GM12801 (cell line): Measurements from ENCODE around the gene ABCG4.

Source experiments
- TF ChIP-seq, protein P1 (sequence below): IDR thresholded peaks from one replicate; pipeline ENCODE4 v1.5.1; 2011; ENCODE audit warnings: control low read depth; ENCODE audit not compliant: insufficient read length; ENCODE audit errors: extremely low read depth

ABCG4 gene

GRCh38 chr11:119202554-119202953, 53.7 kb downstream of the ABCG4 start:
- TF ChIP-seq, protein P1, sequence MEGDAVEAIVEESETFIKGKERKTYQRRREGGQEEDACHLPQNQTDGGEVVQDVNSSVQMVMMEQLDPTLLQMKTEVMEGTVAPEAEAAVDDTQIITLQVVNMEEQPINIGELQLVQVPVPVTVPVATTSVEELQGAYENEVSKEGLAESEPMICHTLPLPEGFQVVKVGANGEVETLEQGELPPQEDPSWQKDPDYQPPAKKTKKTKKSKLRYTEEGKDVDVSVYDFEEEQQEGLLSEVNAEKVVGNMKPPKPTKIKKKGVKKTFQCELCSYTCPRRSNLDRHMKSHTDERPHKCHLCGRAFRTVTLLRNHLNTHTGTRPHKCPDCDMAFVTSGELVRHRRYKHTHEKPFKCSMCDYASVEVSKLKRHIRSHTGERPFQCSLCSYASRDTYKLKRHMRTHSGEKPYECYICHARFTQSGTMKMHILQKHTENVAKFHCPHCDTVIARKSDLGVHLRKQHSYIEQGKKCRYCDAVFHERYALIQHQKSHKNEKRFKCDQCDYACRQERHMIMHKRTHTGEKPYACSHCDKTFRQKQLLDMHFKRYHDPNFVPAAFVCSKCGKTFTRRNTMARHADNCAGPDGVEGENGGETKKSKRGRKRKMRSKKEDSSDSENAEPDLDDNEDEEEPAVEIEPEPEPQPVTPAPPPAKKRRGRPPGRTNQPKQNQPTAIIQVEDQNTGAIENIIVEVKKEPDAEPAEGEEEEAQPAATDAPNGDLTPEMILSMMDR = no peak

DNA sequence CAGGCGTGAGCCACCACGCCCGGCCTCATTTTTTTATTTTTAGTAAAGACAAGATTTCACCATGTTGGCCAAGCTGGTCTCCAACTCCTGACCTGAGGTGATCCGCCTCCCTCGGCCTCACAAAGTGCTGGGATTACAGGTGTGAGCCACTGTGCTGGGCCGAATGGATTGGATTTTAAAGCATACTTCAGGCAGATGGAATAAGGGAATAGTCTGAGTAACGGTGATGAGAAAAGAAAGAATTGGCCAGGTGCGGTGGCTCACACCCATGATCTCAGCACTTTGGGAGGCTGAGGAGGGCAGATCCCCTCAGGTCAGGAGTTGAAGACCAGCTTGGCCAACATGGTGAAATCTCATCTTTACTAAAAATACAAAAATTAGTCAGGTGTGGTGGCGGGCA, 55.2 kb downstream of the ABCG4 start:
- TF ChIP-seq, protein P1 = no peak

DNA sequence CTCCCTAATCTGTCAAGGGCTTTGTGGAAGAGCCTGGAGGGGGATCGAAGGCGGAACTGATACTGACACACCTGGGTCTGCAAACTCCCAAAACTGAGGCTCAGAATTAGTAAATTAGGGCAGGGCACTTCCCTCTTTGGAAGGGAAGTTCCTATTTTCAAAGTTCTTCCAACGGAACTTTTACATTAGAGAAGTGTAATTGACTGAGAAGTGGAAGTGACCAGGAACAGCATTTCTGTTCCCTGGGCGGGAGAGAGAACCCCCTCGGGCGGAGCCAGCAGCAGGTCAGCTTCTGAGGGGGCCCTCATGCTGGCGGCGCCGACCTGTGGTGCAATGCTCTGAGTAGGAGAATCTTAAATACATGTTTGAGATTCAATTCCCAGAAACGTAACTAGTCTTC, 56.2 kb downstream of the ABCG4 start:
- TF ChIP-seq, protein P1 = no peak

- TF ChIP-seq, protein P1 = no peak
Observed at GRCh38 chr11:119205574-119206510, 57.0 kb downstream of the ABCG4 start, which contains the start of gene CBL. CBL (plus strand) TSS chr11:119206339; CDS start chr11:119206418, 79 bp downstream.

DNA sequence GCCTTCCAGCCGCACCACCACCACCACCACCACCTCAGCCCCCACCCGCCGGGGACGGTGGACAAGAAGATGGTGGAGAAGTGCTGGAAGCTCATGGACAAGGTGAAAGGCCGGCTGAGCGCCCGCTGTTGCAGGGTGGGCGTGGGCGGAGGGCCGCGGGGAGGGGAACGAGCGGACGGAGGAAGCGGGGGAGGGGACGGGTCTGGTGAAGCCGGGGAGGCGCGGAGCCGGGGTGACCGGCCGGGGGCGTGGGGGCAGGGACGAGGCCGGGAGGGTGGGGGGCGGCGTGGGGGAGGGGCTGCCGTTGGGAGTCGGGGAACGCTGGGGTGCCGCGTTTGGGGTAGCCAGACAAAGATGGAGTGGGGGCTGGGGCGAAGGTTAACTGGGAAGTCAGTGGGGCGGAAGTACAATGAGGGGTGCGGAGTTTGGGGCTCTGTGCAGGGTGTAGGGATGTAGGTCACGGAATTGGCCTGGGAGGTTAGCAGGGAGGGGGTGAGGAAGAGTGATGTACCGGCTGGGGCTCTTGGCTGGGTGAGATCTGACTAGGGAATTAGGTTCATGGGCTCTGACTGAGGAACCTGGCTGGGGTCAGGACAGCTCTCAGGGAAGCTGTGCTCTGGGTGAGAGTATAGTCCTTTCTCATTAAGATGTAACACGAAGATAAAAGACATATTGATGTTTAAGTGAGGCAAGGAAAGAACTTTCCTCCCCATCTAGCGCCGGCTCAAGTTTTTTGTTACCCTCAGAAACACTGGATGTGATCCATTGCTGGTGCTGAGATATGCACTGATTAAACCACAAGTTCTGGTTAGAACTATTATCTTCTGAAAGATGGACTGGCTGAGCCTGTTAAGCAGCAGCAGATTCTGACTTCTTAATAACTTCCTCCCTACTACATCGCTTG, 57.9 kb downstream of the ABCG4 start:
- TF ChIP-seq, protein P1 = no peak

DNA sequence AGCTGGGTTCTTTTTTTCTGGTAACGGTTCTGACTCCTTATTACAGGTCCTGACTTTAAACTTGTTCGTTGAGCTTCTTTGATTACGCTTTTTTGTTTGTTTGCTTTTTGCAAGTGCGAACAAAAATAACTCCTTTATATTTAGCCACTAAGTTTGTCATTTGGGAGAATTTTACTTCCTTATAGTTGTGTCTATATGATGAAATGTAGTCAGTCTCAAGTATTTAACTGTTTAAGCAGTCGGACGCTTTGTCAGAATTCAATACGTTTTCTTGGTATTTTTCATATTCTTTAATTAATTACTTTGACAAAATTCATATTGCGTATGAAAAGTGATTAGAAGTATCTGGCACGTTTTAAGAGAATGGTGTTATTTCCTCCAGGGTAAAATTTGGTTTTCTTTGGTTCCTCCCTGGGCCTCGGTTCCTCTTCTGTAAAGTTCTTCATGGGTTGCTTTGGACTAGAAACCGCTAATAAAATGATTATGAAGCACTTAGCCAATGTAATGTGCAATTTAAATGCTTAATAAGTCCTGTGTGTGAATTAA, 58.6 kb downstream of the ABCG4 start:
- TF ChIP-seq, protein P1 = no peak

GRCh38 chr11:119209186-119209585, 60.3 kb downstream of the ABCG4 start:
- TF ChIP-seq, protein P1 = no peak
